ENCODE measurements around the gene SCFD2. TPM values are rescaled to one million over a fixed set of nuclear protein-coding genes. Genes with fewer than 3 reads are reported as not detected.

SCFD2 gene
- total and polyA plus RNA-seq, 2 of the 8 experiments (the other 6 are each of a cell fraction or from before 2014, with no cell fraction given), result 6.2 to 10.2 TPM

GRCh38 chr4:53016099-53016820 is 349.6 kb downstream of the SCFD2 start:
- ChIA-PET CTCF (ENCODE audit: partially characterized antibody) (interaction anchor here (0.7 to 6.7 kb wide), 23 partner anchors 8 to 1218 kb away, joined by 3 to 51 read pairs (median 5); partner anchors contain the start of gene PDGFRA), POLR2A (ENCODE audit: partially characterized antibody) (interaction anchor here (0.6 kb wide), 1 partner anchor 8 kb away, joined by 3 read pairs; no protein-coding TSS in a partner anchor)
- H3K79me1 ChIP-seq (ENCODE audit: low read depth, low read length), result no peaks in the 10 kb centered on the region
- TF ChIP-seq CBX8 (IDR thresholded peaks at IDR 0.05; ENCODE audit: borderline replicate concordance, low read depth, low read length) (no peak), BCL11A (IDR thresholded peaks at IDR 0.05; ENCODE audit: low read depth in 2 of 2, low read length in 2 of 2) (no peak), CHD1 (IDR thresholded peaks at IDR 0.05; ENCODE audit: low read depth, low read length) (no peak), CTCF (IDR thresholded peaks at IDR 0.05; ENCODE audit: control extremely low read depth in 1 of 3, insufficient read depth in 1 of 3, low read depth in 1 of 3, low read length in 3 of 3) (no peak), HDAC6 (IDR thresholded peaks at IDR 0.05; ENCODE audit: low read depth, low read length) (no peak), YY1 (IDR thresholded peaks at IDR 0.05; ENCODE audit: low read depth, low read length) (no peak), FOSL1 (IDR thresholded peaks at IDR 0.05; ENCODE audit: insufficient read depth, low read depth, low read length) (no peak), TAF7 (optimal IDR thresholded peaks at IDR 0.05; ENCODE audit: borderline replicate concordance, low read depth, low read length) (no peak), E2F6 (IDR thresholded peaks at IDR 0.05) (no peak), JUND (IDR thresholded peaks at IDR 0.05; ENCODE audit: low read length) (no peak)

More at GRCh38 chr4:53016099-53016820, 349.6 kb downstream of the SCFD2 start:
- H3K4ac ChIP-seq (replicated peaks; ENCODE audit: insufficient read length, low read depth, low read length), result no peak overlapping the region
- H3K27ac ChIP-seq (ENCODE audit: low read depth, low read length), result no peak overlapping the region
- H4K20me1 ChIP-seq (replicated peaks in 1 of 2; ENCODE audit: control insufficient read depth in 1 of 2, insufficient read depth in 2 of 2, low read length in 2 of 2), result no peaks in the 10 kb centered on the region
- no peaks in the 10 kb centered on the region for H3K79me2 ChIP-seq (ENCODE audit: control insufficient read depth in 1 of 2, insufficient read depth in 2 of 2, low read length in 2 of 2)
- no peak for DNase-seq (ENCODE audit: low read depth in 1 of 2, low spot score in 2 of 2)
- no peak overlapping the region for H3K23ac ChIP-seq (ENCODE audit: insufficient read length)
- no peaks in the 10 kb centered on the region; a peak in 1 of 7 replicates for H3K4me1 ChIP-seq (replicated peaks in 1 of 4; ENCODE audit: control insufficient read depth in 3 of 4, insufficient read depth in 4 of 4, low read length in 3 of 4)
- no peak overlapping the region for H4K8ac ChIP-seq (ENCODE audit: extremely low read depth, insufficient read depth, low read length)
- no peak overlapping the region for H3K18ac ChIP-seq (ENCODE audit: extremely low read depth, low read length)
- H3K36me3 ChIP-seq (ENCODE audit: control insufficient read depth in 2 of 4, insufficient read depth in 4 of 4, low read length in 3 of 4), result no peaks in the 10 kb centered on the region
- WGBS, 2 experiments (ENCODE audit: extremely low coverage in 1 of 2, insufficient coverage in 1 of 2, insufficient read length in 1 of 2, insufficient replicate concordance in 2 of 2, low coverage in 1 of 2, low lambda C conversion rate in 2 of 2, missing lambda C conversion rate in 1 of 2), result 86% methylated on average over 5 of the region's 5 CpGs; no CpG with 5 or more reads in 1 of the 2 experiments
- no peak overlapping the region for H3K56ac ChIP-seq (replicated peaks; ENCODE audit: insufficient read length, low read depth, low read length)
- no peak overlapping the region for H4K5ac ChIP-seq (ENCODE audit: insufficient read length, low read depth, low read length)
- no peak overlapping the region for H2BK120ac ChIP-seq (replicated peaks; ENCODE audit: low read depth, low read length)
- H3K4me2 ChIP-seq (ENCODE audit: insufficient read depth in 1 of 2, low read depth in 2 of 2, low read length in 2 of 2), result no peak overlapping the region
- H2AK5ac ChIP-seq (ENCODE audit: low read depth, low read length), result no peak overlapping the region
- no peaks in the 10 kb centered on the region for H3K23me2 ChIP-seq (ENCODE audit: low read depth, low read length)
- H3K9me3 ChIP-seq (ENCODE audit: insufficient read depth in 2 of 2, low read depth in 1 of 2, low read length in 1 of 2), result no peaks in the 10 kb centered on the region
- H3K9ac ChIP-seq (replicated peaks in 1 of 4; ENCODE audit: extremely low read depth in 1 of 4, low read depth in 3 of 4, low read length in 3 of 4), result no peak overlapping the region
- no peak overlapping the region for H2AFZ ChIP-seq (ENCODE audit: low read length)
- no peak overlapping the region for H3K4me3 ChIP-seq (ENCODE audit: extremely low read depth in 1 of 4, insufficient read depth in 2 of 4, low read depth in 3 of 4, low read length in 4 of 4)
- H2BK5ac ChIP-seq (ENCODE audit: low read depth, low read length), result no peak overlapping the region
- no peak for FAIRE-seq
- no peak overlapping the region for H4K91ac ChIP-seq (replicated peaks; ENCODE audit: insufficient read length, low read length)
- H3K27me3 ChIP-seq (replicated peaks in 1 of 4; ENCODE audit: control insufficient read depth in 3 of 4, extremely low read depth in 1 of 4, insufficient read depth in 3 of 4, low read length in 3 of 4), result no peaks in the 10 kb centered on the region
- no peak overlapping the region for H2BK15ac ChIP-seq (ENCODE audit: low read length)
- no peak overlapping the region for H2BK12ac ChIP-seq (ENCODE audit: low read depth, low read length)
- no peak overlapping the region for H2BK20ac ChIP-seq (ENCODE audit: low read length)
- no peak overlapping the region for H3K14ac ChIP-seq (ENCODE audit: insufficient read length)

Data from H1 (cell line).